Neural cell (in vitro differentiated cells): ENCODE data around the gene TNS3. TPM values are rescaled to one million over a fixed set of nuclear protein-coding genes. Genes with fewer than 3 reads are reported as not detected.

Experiments used
- H2AFZ ChIP-seq: fragments of 200-600, 300-800 bp; sonication (generic), shearing (Covaris generic); 2 replicates; pipeline ENCODE4 v1.6.0; 2014; ENCODE audit warnings: low read depth, mild to moderate bottlenecking, antibody characterized with exemption, low read length, moderate library complexity
- H3F3A ChIP-seq: fragments of 200-600 bp; shearing (Covaris generic); 2 replicates; pipeline ENCODE4 v1.6.1; 2016; ENCODE audit warnings: mild to moderate bottlenecking, moderate library complexity, mixed read lengths, antibody characterized with exemption, low read length; ENCODE audit not compliant: insufficient read depth, poor library complexity, severe bottlenecking
- H3K27ac ChIP-seq: fragments of 200-600, 300-800 bp; sonication (generic), shearing (Covaris generic); 2 replicates; pipeline ENCODE4 v1.5.1; 2014; ENCODE audit warnings: mild to moderate bottlenecking, low read length, moderate library complexity
- H3K27me3 ChIP-seq: fragments of 300-800, 200-600 bp; sonication (generic), shearing (Covaris generic); 2 replicates; pipeline ENCODE4 v1.6.0; 2014; ENCODE audit warnings: mild to moderate bottlenecking, low read depth, low read length, moderate library complexity; ENCODE audit not compliant: insufficient read depth
- H3K36me3 ChIP-seq: fragments of 300-800, 200-600 bp; sonication (generic), shearing (Covaris generic); 2 replicates; pipeline ENCODE4 v1.5.1; 2014; ENCODE audit warnings: mild to moderate bottlenecking, antibody characterized with exemption, low read length, moderate library complexity; ENCODE audit not compliant: insufficient read depth
- H3K4me2 ChIP-seq: fragments of 300-800, 200-600 bp; sonication (generic), shearing (Covaris generic); 2 replicates; pipeline ENCODE4 v1.6.0; 2014; ENCODE audit warnings: mild to moderate bottlenecking, low read length
- H3K4me3 ChIP-seq: fragments of 300-800, 200-600 bp; sonication (generic), shearing (Covaris generic); 2 replicates; pipeline ENCODE4 v1.5.1; 2014; ENCODE audit warnings: mild to moderate bottlenecking, low read length, moderate library complexity
- H3K79me2 ChIP-seq: fragments of 200-600 bp; shearing (Covaris generic); replicated peaks from 2 replicates; pipeline ENCODE4 v1.6.0; 2014; ENCODE audit warnings: mild to moderate bottlenecking, low read length, moderate library complexity; ENCODE audit not compliant: insufficient read depth
- H3K9ac ChIP-seq: fragments of 300-800, 200-600 bp; sonication (generic), shearing (Covaris generic); 2 replicates; pipeline ENCODE4 v1.6.1; 2016; ENCODE audit warnings: mild to moderate bottlenecking, low read length, mixed read lengths
- H3K9me2 ChIP-seq: fragments of 200-600 bp; shearing (Covaris generic); 2 replicates; pipeline ENCODE4 v1.6.1; 2016; ENCODE audit warnings: mild to moderate bottlenecking, low read length, mixed read lengths; ENCODE audit not compliant: insufficient read depth
- H3K9me3 ChIP-seq: fragments of 200-600, 300-800 bp; sonication (generic), shearing (Covaris generic); 2 replicates; pipeline ENCODE4 v1.6.1; 2016; ENCODE audit warnings: mild to moderate bottlenecking, mixed run types, low read length, moderate library complexity, mixed read lengths
- H4K20me1 ChIP-seq: fragments of 200-600 bp; shearing (Covaris generic); 2 replicates; pipeline ENCODE4 v1.6.1; 2016; ENCODE audit warnings: mild to moderate bottlenecking, mixed run types; ENCODE audit not compliant: insufficient read depth
- CTCF ChIP-seq: fragments of 450-650 bp; IDR thresholded peaks from 2 replicates; pipeline ENCODE4 v1.5.1; 2014; ENCODE audit warnings: antibody characterized with exemption, mild to moderate bottlenecking, moderate library complexity; ENCODE audit not compliant: poor library complexity, severe bottlenecking
- EP300 ChIP-seq: fragments of 450-650 bp; conservative IDR thresholded peaks from 2 replicates; pipeline ENCODE4 v1.6.1; 2014; ENCODE audit warnings: antibody characterized with exemption, mild to moderate bottlenecking, moderate library complexity; ENCODE audit not compliant: poor library complexity, severe bottlenecking
- EZH2 ChIP-seq: fragments of 200-600, 300-800 bp; shearing (Covaris generic), sonication (generic); IDR thresholded peaks from 2 replicates; pipeline ENCODE4 v1.6.1; 2014; ENCODE audit warnings: antibody characterized with exemption, low read length, borderline replicate concordance, mild to moderate bottlenecking; ENCODE audit not compliant: insufficient read depth, poor library complexity, severe bottlenecking
- MXI1 ChIP-seq: fragments of 450-650 bp; conservative IDR thresholded peaks from 2 replicates; pipeline ENCODE4 v1.6.1; 2014; ENCODE audit warnings: antibody characterized with exemption, mild to moderate bottlenecking; ENCODE audit not compliant: poor library complexity, severe bottlenecking
- POLR2AphosphoS5 ChIP-seq: IDR thresholded peaks from 2 replicates; pipeline ENCODE4 v1.6.1; 2012
- RAD21 ChIP-seq: fragments of 450-650 bp; conservative IDR thresholded peaks from 2 replicates; pipeline ENCODE4 v1.6.1; 2014; ENCODE audit warnings: antibody characterized with exemption, mild to moderate bottlenecking, moderate library complexity
- REST ChIP-seq: IDR thresholded peaks from 2 replicates; pipeline ENCODE4 v1.6.1; 2012; ENCODE audit warnings: borderline replicate concordance
- SMC3 ChIP-seq: fragments of 450-650 bp; conservative IDR thresholded peaks from 2 replicates; pipeline ENCODE4 v1.6.1; 2014; ENCODE audit warnings: antibody characterized with exemption, mild to moderate bottlenecking, moderate library complexity; ENCODE audit not compliant: poor library complexity
- TAF1 ChIP-seq: IDR thresholded peaks from 2 replicates; pipeline ENCODE4 v1.6.1; 2012; ENCODE audit warnings: low read depth
- polyA plus RNA-seq: library from polyadenylated mRNA; depleted of rRNA; stranded (reverse); fragments of >200 nt; gene quantifications from 2 replicates; pipeline ENCODE4 v1.2.3, GENCODE V29; 2014

The TNS3 gene
- polyA plus RNA-seq, 1 donor from 2014 or later = 0.58 TPM

DNA sequence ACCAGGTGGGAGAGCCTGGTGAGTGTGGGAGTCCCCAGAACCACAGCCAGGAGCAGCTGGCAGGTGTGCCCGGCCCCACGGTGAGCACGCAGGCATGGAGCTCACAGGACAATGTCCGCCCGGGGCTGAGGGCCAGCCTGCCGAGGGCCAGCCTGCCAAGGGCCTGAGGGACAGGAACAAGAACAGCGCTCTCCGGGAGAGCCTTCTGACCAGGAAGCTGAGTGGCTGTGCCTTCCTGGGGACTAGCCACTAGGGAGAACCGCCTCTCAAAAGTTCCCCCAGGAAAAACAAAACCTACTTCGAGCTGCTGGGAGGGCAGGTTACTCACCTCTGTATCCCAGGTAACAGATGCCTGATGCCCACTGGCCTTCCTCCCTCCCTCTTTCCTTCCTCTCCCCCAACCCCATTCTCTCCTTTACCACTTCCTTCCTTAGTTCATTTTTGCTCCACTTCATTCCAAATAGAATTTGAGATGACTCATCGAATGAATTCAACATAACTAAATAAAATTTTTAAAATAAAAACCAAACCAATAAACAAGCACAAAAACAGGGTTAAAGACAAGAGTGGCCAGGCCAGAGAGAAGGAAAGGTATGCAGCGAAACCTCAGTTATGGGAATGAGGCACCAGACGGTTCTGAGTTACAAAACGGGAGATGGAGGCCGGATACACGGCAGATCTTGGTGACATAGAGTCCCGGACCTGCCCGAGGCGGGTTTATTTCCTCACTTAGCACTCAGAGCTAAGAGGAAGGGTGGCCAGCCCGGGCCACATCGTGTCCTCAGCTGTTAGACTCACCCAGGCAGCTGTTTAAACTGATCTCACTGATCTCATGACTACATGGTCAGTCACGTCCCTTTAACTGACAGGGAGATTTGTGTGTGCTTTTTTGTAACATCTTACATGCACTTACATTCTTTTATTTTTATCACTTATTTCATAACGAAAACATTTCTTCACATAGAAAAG is 128.5 kb downstream of the TNS3 start:
- no peaks in the 10 kb centered on the region for H3K36me3 ChIP-seq
- no peak overlapping the region for H3K27ac ChIP-seq
- H3K9ac ChIP-seq = no peak overlapping the region
- H3K27me3 ChIP-seq = no peaks in the 10 kb centered on the region
- H3K9me2 ChIP-seq = no peaks in the 10 kb centered on the region
- no peak overlapping the region for H3K4me2 ChIP-seq
- no peaks in the 10 kb centered on the region for H4K20me1 ChIP-seq
- TF ChIP-seq MXI1 = no peak
- no peak for TF ChIP-seq RAD21
- no peak for TF ChIP-seq EP300
- TF ChIP-seq CTCF = no peak
- no peak for TF ChIP-seq POLR2AphosphoS5
- no peak for TF ChIP-seq REST
- no peak for TF ChIP-seq SMC3
- no peak for TF ChIP-seq TAF1
- TF ChIP-seq EZH2 = no peak
- H3F3A ChIP-seq = no peaks in the 10 kb centered on the region
- H3K79me2 ChIP-seq = no peaks in the 10 kb centered on the region
- H2AFZ ChIP-seq = no peak overlapping the region
- no peak overlapping the region for H3K4me3 ChIP-seq
- no peaks in the 10 kb centered on the region for H3K9me3 ChIP-seq

DNA sequence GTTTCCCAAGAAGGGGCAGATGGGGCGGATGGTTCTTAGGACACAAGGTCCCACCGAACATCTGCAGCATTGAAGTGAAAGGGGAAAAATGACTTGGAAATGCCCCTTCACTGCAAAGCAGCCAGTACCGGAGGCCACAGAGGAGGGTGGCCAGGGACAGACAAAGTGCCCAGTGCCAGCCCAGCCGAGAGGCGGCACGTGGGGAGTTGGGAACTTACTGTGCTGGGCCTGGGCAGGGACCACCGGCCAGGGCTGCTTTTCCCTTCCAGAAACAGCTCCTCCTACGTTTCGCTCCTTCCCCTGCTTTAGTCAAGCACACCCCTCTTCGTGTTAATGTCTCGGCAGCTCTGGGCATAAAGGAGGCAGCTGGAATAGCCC is 129.2 kb downstream of the TNS3 start:
- no peak for TF ChIP-seq RAD21
- TF ChIP-seq EP300 = no peak
- no peak for TF ChIP-seq SMC3
- no peak for TF ChIP-seq CTCF
- no peak for TF ChIP-seq MXI1
- no peak for TF ChIP-seq REST
- TF ChIP-seq POLR2AphosphoS5 = no peak
- no peak overlapping the region for H3K4me2 ChIP-seq
- no peaks in the 10 kb centered on the region for H3K36me3 ChIP-seq
- H3K4me3 ChIP-seq = no peak overlapping the region
- H3K9ac ChIP-seq = no peak overlapping the region
- no peaks in the 10 kb centered on the region for H3K79me2 ChIP-seq
- H2AFZ ChIP-seq = no peak overlapping the region
- no peaks in the 10 kb centered on the region for H3K9me3 ChIP-seq
- H3K27me3 ChIP-seq = no peaks in the 10 kb centered on the region
- H4K20me1 ChIP-seq = no peaks in the 10 kb centered on the region
- H3F3A ChIP-seq = no peaks in the 10 kb centered on the region
- no peak overlapping the region for H3K27ac ChIP-seq
- H3K9me2 ChIP-seq = no peaks in the 10 kb centered on the region
